Measurements from ENCODE around the gene LYVE1. TPM values are rescaled to one million over a fixed set of nuclear protein-coding genes. Genes with fewer than 3 reads are reported as not detected.

Gene LYVE1
- total RNA-seq, 2 donors from 2014 or later: not detected

- no peak for DNase-seq
- H3K27ac ChIP-seq (ENCODE audit: low read depth, low read length): no peak overlapping the region
- no peak overlapping the region for H3K27ac Mint-ChIP-seq
- no peaks in the 10 kb centered on the region for H3K27me3 Mint-ChIP-seq (ENCODE audit: insufficient read depth)
- peaks cover 9% of the 10 kb centered on the region for H3K9me3 Mint-ChIP-seq
- H3K27me3 ChIP-seq (ENCODE audit: control insufficient read depth, insufficient read depth, low read length, poor library complexity, severe bottlenecking): no peaks in the 10 kb centered on the region
- H3K4me1 Mint-ChIP-seq: no peaks in the 10 kb centered on the region
- no peaks in the 10 kb centered on the region for H3K4me1 ChIP-seq (ENCODE audit: control insufficient read depth, insufficient read depth, low read length)
- no peak overlapping the region for H3K9ac ChIP-seq (ENCODE audit: extremely low read depth, low read length, poor library complexity, severe bottlenecking)
- peaks cover 6% of the 10 kb centered on the region for H3K9me3 ChIP-seq (ENCODE audit: control insufficient read depth, low read length)
- no peaks in the 10 kb centered on the region for H3K36me3 ChIP-seq (ENCODE audit: control insufficient read depth, insufficient read depth, low read length)
- no peak overlapping the region for H3K4me3 Mint-ChIP-seq
- H3K4me3 ChIP-seq (ENCODE audit: low read length): no peak overlapping the region
- H3K36me3 Mint-ChIP-seq (ENCODE audit: low read depth): no peaks in the 10 kb centered on the region
- no CpG with 5 or more reads among the region's 1 CpG for WGBS, 2 experiments (ENCODE audit: insufficient coverage in 1 of 2, insufficient read length in 1 of 2)
- no peak for TF ChIP-seq CTCF (conservative IDR thresholded peaks at IDR 0.05)
Measured at GRCh38 chr11:10556590-10556989, 11.9 kb downstream of the LYVE1 start.

DNA sequence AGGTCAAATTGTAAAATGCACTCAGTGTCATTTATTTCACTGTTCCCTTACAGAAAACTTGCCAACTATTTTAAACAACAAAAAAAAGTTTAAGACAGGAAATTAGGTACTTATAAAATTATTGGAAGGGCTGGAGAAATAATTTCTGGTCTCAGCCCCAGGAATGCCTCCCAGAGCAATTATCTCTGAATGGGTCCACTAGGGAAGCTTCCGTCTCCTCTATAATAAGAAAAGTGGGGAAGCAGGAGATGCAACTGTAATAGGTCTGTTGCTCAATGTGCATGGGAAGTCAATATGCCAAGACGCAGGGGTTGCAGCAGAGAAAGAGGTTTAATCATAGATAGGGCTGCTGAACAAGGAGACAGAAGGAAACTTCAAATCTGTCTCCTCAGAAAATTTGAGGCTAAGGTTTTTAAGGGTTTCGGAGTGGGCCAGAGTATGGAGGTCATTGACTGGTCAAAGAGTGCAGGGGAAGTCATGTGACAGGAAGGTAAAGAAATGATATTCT is 16.6 kb downstream of the LYVE1 start:
- no peak overlapping the region for H3K9ac ChIP-seq (ENCODE audit: extremely low read depth, low read length, poor library complexity, severe bottlenecking)
- WGBS, 2 experiments (ENCODE audit: insufficient coverage in 1 of 2, insufficient read length in 1 of 2): 90 to 96% methylated on average over 1 to 3 of the region's 3 CpGs
- no peaks in the 10 kb centered on the region for H3K36me3 ChIP-seq (ENCODE audit: control insufficient read depth, insufficient read depth, low read length)
- H3K9me3 Mint-ChIP-seq: peaks cover 15% of the 10 kb centered on the region
- H3K27ac Mint-ChIP-seq: no peak overlapping the region
- H3K27me3 Mint-ChIP-seq (ENCODE audit: insufficient read depth): peaks cover 10% of the 10 kb centered on the region
- H3K9me3 ChIP-seq (ENCODE audit: control insufficient read depth, low read length): peaks cover 11% of the 10 kb centered on the region
- H3K27ac ChIP-seq (ENCODE audit: low read depth, low read length): no peak overlapping the region
- no peaks in the 10 kb centered on the region for H3K27me3 ChIP-seq (ENCODE audit: control insufficient read depth, insufficient read depth, low read length, poor library complexity, severe bottlenecking)
- no peaks in the 10 kb centered on the region for H3K4me1 ChIP-seq (ENCODE audit: control insufficient read depth, insufficient read depth, low read length)
- no peak overlapping the region for H3K4me3 Mint-ChIP-seq
- TF ChIP-seq CTCF (conservative IDR thresholded peaks at IDR 0.05): no peak
- no peaks in the 10 kb centered on the region for H3K36me3 Mint-ChIP-seq (ENCODE audit: low read depth)
- no peaks in the 10 kb centered on the region for H3K4me1 Mint-ChIP-seq
- H3K4me3 ChIP-seq (ENCODE audit: low read length): no peak overlapping the region
- DNase-seq: no peak

DNA sequence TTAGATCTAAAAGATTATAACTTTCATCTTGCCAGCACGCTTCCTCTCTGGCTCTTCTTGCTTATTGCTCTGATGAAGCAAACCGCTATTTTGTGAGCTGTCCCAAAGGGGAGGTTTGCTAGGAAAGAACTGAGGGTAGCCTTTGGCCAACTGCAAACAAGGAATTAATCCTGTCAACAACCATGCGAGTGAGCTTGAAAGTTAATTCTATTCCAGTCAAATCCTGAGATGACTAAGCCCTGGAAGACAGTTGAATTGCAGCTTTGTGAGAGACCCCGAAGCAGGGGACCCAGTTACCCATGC is 17.2 kb downstream of the LYVE1 start:
- H3K4me3 Mint-ChIP-seq: no peak overlapping the region
- TF ChIP-seq CTCF (conservative IDR thresholded peaks at IDR 0.05): no peak
- Histone ChIP-seq H3K4me3 (ENCODE audit: low read length) (no peak overlapping the region), H3K27me3 (ENCODE audit: control insufficient read depth, insufficient read depth, low read length, poor library complexity, severe bottlenecking) (no peaks in the 10 kb centered on the region), H3K36me3 (ENCODE audit: control insufficient read depth, insufficient read depth, low read length) (no peaks in the 10 kb centered on the region), H3K9me3 (ENCODE audit: control insufficient read depth, low read length) (peaks cover 11% of the 10 kb centered on the region), H3K4me1 (ENCODE audit: control insufficient read depth, insufficient read depth, low read length) (no peaks in the 10 kb centered on the region), H3K27ac (ENCODE audit: low read depth, low read length) (no peak overlapping the region), H3K9ac (ENCODE audit: extremely low read depth, low read length, poor library complexity, severe bottlenecking) (no peak overlapping the region)
- DNase-seq: no peak
- H3K9me3 Mint-ChIP-seq: peaks cover 15% of the 10 kb centered on the region
- no peaks in the 10 kb centered on the region for H3K36me3 Mint-ChIP-seq (ENCODE audit: low read depth)
- 94 to 96% methylated on average over 4 of the region's 4 CpGs for WGBS, 2 experiments (ENCODE audit: insufficient coverage in 1 of 2, insufficient read length in 1 of 2)
- no peak overlapping the region for H3K27ac Mint-ChIP-seq
- no peaks in the 10 kb centered on the region for H3K4me1 Mint-ChIP-seq
- peaks cover 10% of the 10 kb centered on the region for H3K27me3 Mint-ChIP-seq (ENCODE audit: insufficient read depth)

Measured in endodermal cell (in vitro differentiated cells).